ENCODE results near the gene SPINK6.

- TF ChIP-seq EP300 (IDR thresholded peaks at IDR 0.05; ENCODE audit: borderline replicate concordance), result no peak
- no peak for TF ChIP-seq NFIC (IDR thresholded peaks at IDR 0.05)
- TF ChIP-seq CREB1 (IDR thresholded peaks at IDR 0.05; ENCODE audit: low read depth), result no peak
- TF ChIP-seq REST (IDR thresholded peaks at IDR 0.05; ENCODE audit: low read depth), result no peak
- no peak for TF ChIP-seq CEBPB (IDR thresholded peaks at IDR 0.05)
- no peak for TF ChIP-seq EGR1 (IDR thresholded peaks at IDR 0.05)
- no peak for TF ChIP-seq FOXM1 (IDR thresholded peaks at IDR 0.05; ENCODE audit: borderline replicate concordance, low read depth)
- TF ChIP-seq USF1 (IDR thresholded peaks at IDR 0.05), result no peak
- TF ChIP-seq YY1 (IDR thresholded peaks at IDR 0.05; ENCODE audit: low read depth), result no peak
- TF ChIP-seq MAX (IDR thresholded peaks at IDR 0.05), result no peak
- TF ChIP-seq TAF1 (IDR thresholded peaks at IDR 0.05; ENCODE audit: low read depth), result no peak
- TF ChIP-seq RAD21 (IDR thresholded peaks at IDR 0.05; ENCODE audit: low read depth), result no peak
- no peak for TF ChIP-seq ZBTB7A (IDR thresholded peaks at IDR 0.05; ENCODE audit: low read depth)
Observed at GRCh38 chr5:148193202-148193601, 9.6 kb upstream of the SPINK6 start.

Data from Ishikawa (cell line).